Astrocyte of the cerebellum (primary cell): ENCODE results near the gene PMAIP1.

Experiments used
- DNase-seq: peaks from one replicate; pipeline ENCODE4 v3.0.0-alpha.2; 2011; ENCODE audit warnings: low read depth
- H3K4me3 ChIP-seq: 2 replicates; pipeline ENCODE4 v1.5.1; 2011; ENCODE audit warnings: mild to moderate bottlenecking, low read depth, low read length, moderate library complexity
- CTCF ChIP-seq: IDR thresholded peaks from 2 replicates; pipeline ENCODE4 v1.5.1; 2012; ENCODE audit warnings: low read length, low read depth, moderate library complexity, mild to moderate bottlenecking; ENCODE audit errors: missing control alignments
- in situ Hi-C: cut with HindIII; loops from 2 replicates; pipeline ENCODE4 v1.10.0; 2017; ENCODE audit warnings: low sequenced_read_pairs

Gene PMAIP1

GRCh38 chr18:59871711-59872362 lies 28.0 kb upstream of the PMAIP1 start:
- in situ Hi-C loops, result no loop called here
- no peak overlapping the region for H3K4me3 ChIP-seq
- no peak for DNase-seq
- TF ChIP-seq CTCF, result no peak

DNA sequence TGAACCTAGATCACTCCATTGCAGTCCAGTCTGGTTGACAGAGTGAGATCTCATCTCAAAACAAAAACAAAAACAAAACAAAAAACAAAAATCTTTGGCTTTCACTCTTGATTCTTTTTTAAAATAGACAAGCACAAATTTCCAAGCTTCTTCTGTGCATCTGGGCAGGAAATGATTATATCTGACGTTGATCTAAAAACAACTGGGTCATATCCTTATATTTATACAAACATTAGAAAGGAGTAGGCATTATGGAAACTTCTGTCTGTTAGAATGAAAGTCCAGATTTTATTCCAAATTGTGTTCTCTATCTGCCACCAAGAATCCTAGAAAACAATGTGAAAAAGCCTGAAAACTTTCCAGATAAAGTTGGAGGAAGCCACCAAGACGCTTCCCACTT lies 26.2 kb upstream of the PMAIP1 start:
- no peak for TF ChIP-seq CTCF
- no peak overlapping the region for H3K4me3 ChIP-seq
- no peak for DNase-seq
- in situ Hi-C loops, result no loop called here

DNA sequence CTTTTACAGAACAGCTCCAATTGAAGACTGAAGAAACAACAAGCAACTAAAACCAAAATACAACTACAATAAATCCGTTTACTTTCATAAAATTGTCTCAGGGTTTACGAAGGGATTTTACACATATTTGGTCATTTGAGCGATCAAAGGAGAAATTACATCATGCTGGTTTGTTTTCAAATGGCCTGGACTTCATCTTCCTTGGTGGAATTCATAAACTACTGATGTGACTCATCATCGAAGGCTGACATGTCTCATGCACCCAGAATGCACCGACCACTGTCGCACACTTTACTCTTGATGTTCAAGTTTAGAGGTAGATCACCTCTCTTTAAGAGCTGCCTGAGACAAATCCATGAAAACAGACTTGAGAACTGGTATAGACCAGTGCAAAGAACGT lies 25.6 kb upstream of the PMAIP1 start:
- H3K4me3 ChIP-seq, result no peak overlapping the region
- peak; percentile 64 for DNase-seq
- in situ Hi-C loops, result no loop called here
- no peak for TF ChIP-seq CTCF

DNA sequence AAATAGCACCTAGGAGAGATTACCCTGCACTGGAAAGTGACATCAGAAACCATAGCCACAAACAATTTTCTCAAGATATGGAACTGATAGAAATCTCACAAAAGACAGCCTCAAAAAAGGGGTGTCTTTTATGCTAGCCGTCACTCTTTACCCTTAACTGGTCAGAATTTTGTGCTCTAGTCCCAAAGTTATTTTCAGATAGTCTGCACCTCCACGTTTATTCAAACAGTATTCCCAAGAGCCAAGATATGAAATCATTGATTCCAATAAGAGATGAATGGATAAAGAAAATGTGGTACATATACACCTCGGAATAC lies 23.5 kb upstream of the PMAIP1 start:
- no peak for DNase-seq
- in situ Hi-C loops, result no loop called here
- TF ChIP-seq CTCF, result no peak
- H3K4me3 ChIP-seq, result no peak overlapping the region

DNA sequence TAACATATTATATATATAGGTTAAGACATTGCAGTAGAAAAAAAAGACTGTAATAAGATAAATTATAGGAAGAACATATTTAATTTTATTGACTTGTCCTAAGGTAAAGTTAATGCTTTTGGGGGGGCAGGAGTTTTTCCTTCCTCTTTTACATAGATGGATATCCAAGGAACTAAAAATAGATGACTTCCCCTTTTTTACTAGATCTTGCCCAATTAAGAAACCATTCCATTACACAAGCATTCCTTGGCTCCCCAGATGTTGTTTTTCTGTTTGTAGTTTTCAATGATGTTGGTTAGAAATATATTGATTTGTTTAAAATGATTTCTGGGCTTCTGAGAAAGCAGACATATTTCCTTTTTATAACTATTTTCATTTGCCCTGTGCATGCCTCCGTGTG lies 22.4 kb upstream of the PMAIP1 start:
- H3K4me3 ChIP-seq, result no peak overlapping the region

GRCh38 chr18:59878644-59879043 lies 21.2 kb upstream of the PMAIP1 start:
- no peak overlapping the region for H3K4me3 ChIP-seq
- in situ Hi-C loops, result no loop called here
- TF ChIP-seq CTCF, result no peak
- DNase-seq, result no peak

More for the DNA sequence above, 22.4 kb upstream of the PMAIP1 start:
- TF ChIP-seq CTCF, result no peak
- in situ Hi-C loops, result no loop called here
- DNase-seq, result no peak
